ENCODE data around the gene TRIM72. TPM values are rescaled to one million over a fixed set of nuclear protein-coding genes. Genes with fewer than 3 reads are reported as not detected.

The TRIM72 gene
- total RNA-seq, 4 donors from 2014 or later, result under 0.01 to 0.60 (median 0.21) TPM; not detected in 1

DNA sequence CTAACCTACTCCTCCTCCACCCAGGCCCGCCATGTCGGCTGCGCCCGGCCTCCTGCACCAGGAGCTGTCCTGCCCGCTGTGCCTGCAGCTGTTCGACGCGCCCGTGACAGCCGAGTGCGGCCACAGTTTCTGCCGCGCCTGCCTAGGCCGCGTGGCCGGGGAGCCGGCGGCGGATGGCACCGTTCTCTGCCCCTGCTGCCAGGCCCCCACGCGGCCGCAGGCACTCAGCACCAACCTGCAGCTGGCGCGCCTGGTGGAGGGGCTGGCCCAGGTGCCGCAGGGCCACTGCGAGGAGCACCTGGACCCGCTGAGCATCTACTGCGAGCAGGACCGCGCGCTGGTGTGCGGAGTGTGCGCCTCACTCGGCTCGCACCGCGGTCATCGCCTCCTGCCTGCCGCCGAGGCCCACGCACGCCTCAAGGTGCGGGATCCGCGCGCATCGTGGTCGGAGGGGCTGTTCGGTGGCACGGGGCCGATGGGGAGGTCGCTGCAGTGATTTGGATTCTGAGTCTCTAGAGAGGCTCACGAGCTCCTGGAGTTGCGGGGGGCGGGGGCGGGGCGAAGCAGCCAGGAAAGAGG is 878 bp downstream of the TRIM72 start:
- peaks cover 0 to 29% (median 22%) of the 10 kb centered on the region in 4 donors for H3K4me1 ChIP-seq
- H3K27ac ChIP-seq, result peak overlapping the region in 2 of 4 donors; percentile 57 to 66
- H3K36me3 ChIP-seq, result no peaks in the 10 kb centered on the region
- DNase-seq (ENCODE audit: low spot score in 2 of 2), result no peak
- 5 to 17% methylated on average over 19 to 27 of the region's 58 CpGs for WGBS, 2 donors
- peak overlapping the region; percentile 23 to 53 (median 48) for H3K4me3 ChIP-seq
- H3K9me3 ChIP-seq, result no peaks in the 10 kb centered on the region
- no peak for TF ChIP-seq EP300 (IDR thresholded peaks at IDR 0.05)
- no peak for TF ChIP-seq POLR2A (IDR thresholded peaks at IDR 0.05)
- TF ChIP-seq, protein P1, sequence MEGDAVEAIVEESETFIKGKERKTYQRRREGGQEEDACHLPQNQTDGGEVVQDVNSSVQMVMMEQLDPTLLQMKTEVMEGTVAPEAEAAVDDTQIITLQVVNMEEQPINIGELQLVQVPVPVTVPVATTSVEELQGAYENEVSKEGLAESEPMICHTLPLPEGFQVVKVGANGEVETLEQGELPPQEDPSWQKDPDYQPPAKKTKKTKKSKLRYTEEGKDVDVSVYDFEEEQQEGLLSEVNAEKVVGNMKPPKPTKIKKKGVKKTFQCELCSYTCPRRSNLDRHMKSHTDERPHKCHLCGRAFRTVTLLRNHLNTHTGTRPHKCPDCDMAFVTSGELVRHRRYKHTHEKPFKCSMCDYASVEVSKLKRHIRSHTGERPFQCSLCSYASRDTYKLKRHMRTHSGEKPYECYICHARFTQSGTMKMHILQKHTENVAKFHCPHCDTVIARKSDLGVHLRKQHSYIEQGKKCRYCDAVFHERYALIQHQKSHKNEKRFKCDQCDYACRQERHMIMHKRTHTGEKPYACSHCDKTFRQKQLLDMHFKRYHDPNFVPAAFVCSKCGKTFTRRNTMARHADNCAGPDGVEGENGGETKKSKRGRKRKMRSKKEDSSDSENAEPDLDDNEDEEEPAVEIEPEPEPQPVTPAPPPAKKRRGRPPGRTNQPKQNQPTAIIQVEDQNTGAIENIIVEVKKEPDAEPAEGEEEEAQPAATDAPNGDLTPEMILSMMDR (IDR thresholded peaks at IDR 0.05), result no peak
- peaks cover 0 to 51% of the 10 kb centered on the region in 2 donors for H3K27me3 ChIP-seq

DNA sequence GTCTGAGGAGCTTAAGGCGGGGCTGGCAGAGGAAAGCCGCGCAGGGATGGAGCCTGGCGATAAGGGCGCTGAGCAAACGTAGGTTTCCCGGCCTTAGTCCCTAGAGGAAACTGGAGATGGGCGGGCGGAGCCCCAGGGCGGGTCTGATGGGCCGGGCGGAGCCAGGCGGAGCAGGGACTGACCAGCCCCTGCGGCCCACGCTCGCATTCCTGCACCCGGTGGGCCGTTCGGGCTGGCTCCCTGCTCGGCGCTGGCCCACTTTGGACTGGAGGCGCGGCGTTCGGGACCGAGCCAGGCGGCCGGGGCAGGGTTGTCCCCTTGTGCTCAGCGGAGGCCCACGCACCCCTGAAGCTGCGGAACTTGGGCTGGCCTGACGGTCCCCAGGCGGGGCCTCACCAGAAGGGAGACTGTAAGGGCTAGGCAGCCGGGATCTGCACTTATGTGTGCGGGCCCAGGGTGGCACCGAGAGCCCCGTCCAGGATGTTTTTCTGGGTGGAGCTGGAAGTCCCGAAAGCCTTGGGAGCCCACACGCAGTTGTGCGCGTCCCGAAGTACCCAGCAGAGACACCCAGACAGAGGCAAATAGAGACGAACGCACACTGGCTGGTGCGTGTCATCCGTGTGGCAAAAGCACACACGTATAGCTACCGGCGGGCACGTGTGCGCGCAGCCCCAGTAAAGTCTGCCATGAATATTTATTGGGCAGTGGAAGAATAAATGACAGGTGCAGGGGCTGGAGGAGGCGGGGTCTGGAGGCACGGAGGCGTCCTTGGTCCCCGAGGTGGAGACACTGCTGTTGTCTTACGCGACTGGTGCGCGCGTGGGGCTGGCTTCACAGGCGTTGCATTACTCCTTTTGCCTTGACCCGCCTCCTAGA is 1.6 kb downstream of the TRIM72 start:
- Histone ChIP-seq H3K4me1 (peaks cover 0 to 29% (median 22%) of the 10 kb centered on the region in 4 donors), H3K9me3 (no peaks in the 10 kb centered on the region), H3K4me3 (peak overlapping the region; percentile 23 to 53 (median 48)), H3K36me3 (no peaks in the 10 kb centered on the region), H3K27ac (peak overlapping the region in 1 of 4 donors; percentile 66), H3K27me3 (peaks cover 0 to 55% of the 10 kb centered on the region in 2 donors)
- TF ChIP-seq, protein P1 (IDR thresholded peaks at IDR 0.05), result no peak
- TF ChIP-seq EP300 (IDR thresholded peaks at IDR 0.05), result peak in 1 of 2 donors; percentile 40
- TF ChIP-seq POLR2A (IDR thresholded peaks at IDR 0.05), result peak in 1 of 2 donors; percentile 25
- no peak for DNase-seq (ENCODE audit: low spot score in 2 of 2)
- 0 to 1% methylated on average over 28 to 63 of the region's 63 CpGs for WGBS, 2 donors

DNA sequence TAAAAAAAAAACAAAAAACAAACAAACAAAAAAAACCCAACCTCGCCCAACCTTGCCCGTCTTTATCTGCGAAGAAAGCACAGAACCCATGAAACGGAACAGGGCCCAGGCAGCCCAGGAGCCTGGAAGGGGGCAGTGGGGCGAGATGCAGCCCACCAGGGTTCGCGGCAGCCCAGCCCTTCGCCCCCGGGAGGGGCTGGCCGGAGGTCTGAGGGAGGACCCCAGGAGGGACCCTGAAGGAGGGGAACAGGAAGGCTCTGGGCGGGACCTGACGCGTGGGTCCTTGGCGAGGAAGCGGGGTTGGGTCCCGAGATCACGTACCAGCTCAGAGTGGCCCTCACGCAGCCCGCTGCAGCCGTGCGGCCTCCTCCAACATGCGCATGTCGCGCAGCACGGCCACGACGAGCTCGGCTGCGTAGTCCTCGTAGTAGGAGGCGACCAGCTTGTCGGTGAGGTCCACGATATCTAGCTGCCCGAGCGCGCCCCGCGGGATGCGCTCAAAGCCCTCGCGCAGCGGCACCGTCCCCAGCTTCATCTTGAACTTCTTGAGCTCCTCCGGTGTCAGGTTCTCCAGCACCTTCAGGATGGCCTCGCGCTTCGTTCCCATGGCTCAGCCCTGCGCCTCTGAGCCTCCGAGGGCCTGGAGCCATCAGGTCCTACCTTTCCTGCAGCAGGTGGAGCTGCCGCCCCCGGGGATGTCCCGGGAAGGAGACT is 2.7 kb downstream of the TRIM72 start, which contains the start of gene PYDC1:
PYDC1 (minus strand) TSS at position 714 of the 714 bp plus-strand sequence; CDS start at position 607, 107 bp downstream.
- peak within 1 kb of the TSS in 3 of 4 donors; percentile 44 to 53 (median 53) for H3K4me3 ChIP-seq
- no peaks in the 10 kb centered on the region for H3K9me3 ChIP-seq
- no peaks in the 10 kb centered on the region for H3K36me3 ChIP-seq
- TF ChIP-seq EP300 (IDR thresholded peaks at IDR 0.05), result no peak
- no peak for TF ChIP-seq POLR2A (IDR thresholded peaks at IDR 0.05)
- WGBS, 2 donors, result 6 to 7% methylated on average over 14 to 51 of the region's 52 CpGs
- H3K4me1 ChIP-seq, result peaks cover 0 to 29% (median 22%) of the 10 kb centered on the region in 4 donors
- H3K27me3 ChIP-seq, result peaks cover 0 to 55% of the 10 kb centered on the region in 2 donors
- H3K27ac ChIP-seq, result peak within 1 kb of the TSS in 1 of 4 donors; percentile 66
- no peak for DNase-seq (ENCODE audit: low spot score in 2 of 2)

DNA sequence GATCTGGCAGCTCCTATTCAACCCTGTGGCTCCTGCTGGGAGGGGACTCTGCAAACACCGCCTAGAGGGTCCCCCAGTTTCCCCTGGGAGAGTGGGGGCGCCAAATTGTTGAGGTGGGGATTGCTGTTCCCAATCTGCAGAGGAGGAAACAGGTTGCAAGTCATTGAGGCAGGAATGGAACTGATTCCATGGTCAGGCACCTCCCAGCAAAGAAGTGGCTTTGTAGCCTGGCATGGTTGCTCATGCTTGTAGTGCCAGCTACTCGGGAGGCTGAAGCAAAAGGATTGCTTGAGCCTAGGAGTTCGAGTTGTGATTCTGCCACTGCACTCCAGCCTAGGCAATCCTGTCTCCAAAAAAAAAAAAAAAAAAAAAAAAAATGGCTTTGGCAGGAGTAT is 3.2 kb downstream of the TRIM72 start:
- DNase-seq (ENCODE audit: low spot score in 2 of 2), result no peak
- Histone ChIP-seq H3K36me3 (no peaks in the 10 kb centered on the region), H3K9me3 (no peaks in the 10 kb centered on the region), H3K27ac (no peak overlapping the region), H3K4me3 (peak overlapping the region in 1 of 4 donors; percentile 44), H3K27me3 (peaks cover 0 to 55% of the 10 kb centered on the region in 2 donors), H3K4me1 (peaks cover 0 to 29% (median 22%) of the 10 kb centered on the region in 4 donors)
- WGBS, 2 donors, result 18 to 31% methylated on average over 4 of the region's 4 CpGs
- no peak for TF ChIP-seq EP300 (IDR thresholded peaks at IDR 0.05)
- TF ChIP-seq POLR2A (IDR thresholded peaks at IDR 0.05), result no peak
- TF ChIP-seq, protein P1 (IDR thresholded peaks at IDR 0.05), result no peak

DNA sequence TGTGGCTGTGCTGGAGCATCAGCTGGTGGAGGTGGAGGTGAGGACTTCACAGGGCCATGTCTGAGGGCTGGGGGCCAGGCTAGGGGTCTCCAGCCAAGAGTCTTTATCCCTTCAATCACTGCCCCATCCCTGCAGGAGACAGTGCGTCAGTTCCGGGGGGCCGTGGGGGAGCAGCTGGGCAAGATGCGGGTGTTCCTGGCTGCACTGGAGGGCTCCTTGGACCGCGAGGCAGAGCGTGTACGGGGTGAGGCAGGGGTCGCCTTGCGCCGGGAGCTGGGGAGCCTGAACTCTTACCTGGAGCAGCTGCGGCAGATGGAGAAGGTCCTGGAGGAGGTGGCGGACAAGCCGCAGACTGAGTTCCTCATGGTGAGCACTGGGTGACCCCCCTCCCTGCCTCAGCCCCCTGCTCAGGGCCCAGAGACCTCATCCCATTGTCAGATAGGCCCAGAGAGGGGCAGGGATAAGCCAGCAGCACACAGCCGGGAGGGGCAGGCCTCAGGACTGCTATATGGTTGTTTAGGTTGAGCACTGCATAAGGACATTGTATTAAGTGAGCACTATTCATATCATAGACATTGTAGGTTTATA is 5.3 kb downstream of the TRIM72 start:
- no peaks in the 10 kb centered on the region for H3K36me3 ChIP-seq
- peaks cover 0 to 55% of the 10 kb centered on the region in 2 donors for H3K27me3 ChIP-seq
- no peaks in the 10 kb centered on the region for H3K9me3 ChIP-seq
- no peak for DNase-seq (ENCODE audit: low spot score in 2 of 2)
- no peak overlapping the region for H3K4me3 ChIP-seq
- H3K27ac ChIP-seq, result no peak overlapping the region
- 87 to 88% methylated on average over 15 of the region's 15 CpGs for WGBS, 2 donors
- peaks cover 0 to 29% (median 22%) of the 10 kb centered on the region in 4 donors for H3K4me1 ChIP-seq
- TF ChIP-seq, protein P1 (IDR thresholded peaks at IDR 0.05), result no peak
- TF ChIP-seq EP300 (IDR thresholded peaks at IDR 0.05), result no peak
- TF ChIP-seq POLR2A (IDR thresholded peaks at IDR 0.05), result no peak
